Fibroblast of mammary gland (primary cell): ENCODE measurements around the gene RPTOR.

Experiments used
- DNase-seq: peaks from one replicate; pipeline ENCODE4 v3.0.0-alpha.2; 2010; ENCODE audit warnings: low read depth
- H3K4me3 ChIP-seq: 2 replicates; pipeline ENCODE4 v1.5.1; 2011; ENCODE audit warnings: low read depth, mild to moderate bottlenecking, low read length, moderate library complexity; ENCODE audit not compliant: control insufficient read depth
- CTCF ChIP-seq: conservative IDR thresholded peaks from 2 replicates; pipeline ENCODE4 v1.5.1; 2011; ENCODE audit warnings: low read depth, low read length, inconsistent platforms; ENCODE audit not compliant: control insufficient read depth, insufficient read depth

RPTOR gene

GRCh38 chr17:80868022-80868609 is 323.5 kb downstream of the RPTOR start:
- no peak for TF ChIP-seq CTCF
- DNase-seq, result no peak

GRCh38 chr17:80869481-80870145 is 325.0 kb downstream of the RPTOR start:
- no peak overlapping the region for H3K4me3 ChIP-seq
- no peak for DNase-seq
- no peak for TF ChIP-seq CTCF

More at GRCh38 chr17:80868022-80868609, 323.5 kb downstream of the RPTOR start:
- no peak overlapping the region for H3K4me3 ChIP-seq

- TF ChIP-seq CTCF, result no peak
- H3K4me3 ChIP-seq, result no peak overlapping the region
- no peak for DNase-seq
Measured at GRCh38 chr17:80870401-80870800, 325.8 kb downstream of the RPTOR start.

- no peak overlapping the region for H3K4me3 ChIP-seq
- DNase-seq, result no peak
Measured at GRCh38 chr17:80871341-80871740, 326.7 kb downstream of the RPTOR start.

GRCh38 chr17:80872001-80872500 is 327.4 kb downstream of the RPTOR start:
- H3K4me3 ChIP-seq, result no peak overlapping the region
- DNase-seq, result no peak
- no peak for TF ChIP-seq CTCF

More at GRCh38 chr17:80871341-80871740, 326.7 kb downstream of the RPTOR start:
- no peak for TF ChIP-seq CTCF

GRCh38 chr17:80872501-80873306 is 328.1 kb downstream of the RPTOR start:
- no peak for DNase-seq
- no peak overlapping the region for H3K4me3 ChIP-seq
- TF ChIP-seq CTCF, result no peak
